HCT116 (cell line): ENCODE measurements around the gene CGNL1. TPM values are rescaled to one million over a fixed set of nuclear protein-coding genes. Genes with fewer than 3 reads are reported as not detected.

Source experiments
- ATAC-seq: fragments of 200-7000 bp; cut with Tn5 transposase; 2 replicates; pipeline ENCODE4 v1.9.1; 2020; ENCODE audit warnings: mild to moderate bottlenecking, moderate library complexity
- BruUV-seq: library from RNA; stranded (reverse); fragments of 400-500 nt; replicated peaks from 2 replicates; lab custom pipeline; 2021; lab: Mats Ljungman, UMichigan
- CTCF ChIA-PET: fragments of 300-600 bp; sonication (Branson Sonifier 250); formaldehyde crosslinking; loops from one replicate; lab custom pipeline; 2021; ENCODE audit warnings: antibody characterized with exemption; lab: Charles Lee
- POLR2A ChIA-PET: fragments of 300-600, 350-600 bp; sonication (Branson Sonifier 250); formaldehyde crosslinking; loops from one replicate; lab custom pipeline; 2021; ENCODE audit warnings: antibody characterized with exemption; lab: Charles Lee
- RAD21 ChIA-PET, 2 experiments: fragments of 300-600 bp; sonication (Branson Sonifier 250); formaldehyde crosslinking; loops; one replicate each; lab custom pipeline; 2023; ENCODE audit warnings: low total read pairs in 2 of 2; ENCODE audit not compliant: uncharacterized antibody in 2 of 2, unreplicated experiment in 2 of 2, low non-redundant PET in 1 of 2; lab: Charles Lee
- DNase-seq: peaks from one replicate; pipeline ENCODE4 v3.0.0-alpha.2; 2010; ENCODE audit warnings: low read depth, low spot score
- H2AFZ ChIP-seq: fragments of 200-600 bp; shearing (Covaris generic), sonication (generic); 2 replicates; pipeline ENCODE4 v1.6.1; 2017; ENCODE audit warnings: low read depth, mixed run types, mixed read lengths, antibody characterized with exemption, low read length; ENCODE audit not compliant: poor library complexity, severe bottlenecking
- H3K27ac ChIP-seq: 2 replicates; pipeline ENCODE4 v1.5.1; 2012; ENCODE audit warnings: low read depth, low read length
- H3K27me3 ChIP-seq: fragments of 200-600 bp; sonication (generic); 2 replicates; pipeline ENCODE4 v1.6.1; 2016; ENCODE audit warnings: mixed run types, low read length, mixed read lengths; ENCODE audit not compliant: insufficient read depth
- H3K36me3 ChIP-seq, 2 experiments: fragments of 200-500 bp in 1 of 2; fragments of 200-600 bp in 1 of 2; sonication (Bioruptor generic) in 1 of 2; sonication (generic) in 1 of 2; 2 replicates each; pipeline versions ENCODE4 v1.5.1 to v1.6.1; 2014 to 2016; ENCODE audit warnings: low read length in 2 of 2, inconsistent platforms in 1 of 2, mixed read lengths in 1 of 2, mixed run types in 1 of 2; ENCODE audit not compliant: insufficient read depth in 2 of 2, control insufficient read depth in 1 of 2
- H3K4me1 ChIP-seq, 2 experiments: fragments of 200-600 bp in 1 of 2; sonication (generic) in 1 of 2; 2 replicates each; pipeline versions ENCODE4 v1.5.1 to v1.6.1; 2012 to 2017; ENCODE audit warnings: low read length in 2 of 2, inconsistent platforms in 1 of 2, mild to moderate bottlenecking in 1 of 2, mixed read lengths in 1 of 2, mixed run types in 1 of 2, moderate library complexity in 1 of 2; ENCODE audit not compliant: insufficient read depth in 2 of 2, control insufficient read depth in 1 of 2
- H3K4me2 ChIP-seq: fragments of 200-600 bp; sonication (generic); 2 replicates; pipeline ENCODE4 v1.6.1; 2017; ENCODE audit warnings: mixed run types, low read length, mixed read lengths
- H3K4me3 ChIP-seq, 2 experiments: fragments of 200-600 bp in 1 of 2; sonication (generic) in 1 of 2; replicated peaks in 1 of 2; 2 replicates each; pipeline ENCODE4 v1.5.1; 2011 to 2016; ENCODE audit warnings: low read length in 2 of 2, control low read depth in 1 of 2, low read depth in 1 of 2, mild to moderate bottlenecking in 1 of 2, mixed read lengths in 1 of 2, mixed run types in 1 of 2
- H3K79me2 ChIP-seq: fragments of 200-600 bp; sonication (generic); 2 replicates; pipeline ENCODE4 v1.6.1; 2017; ENCODE audit warnings: mild to moderate bottlenecking, mixed run types, low read length, moderate library complexity, mixed read lengths; ENCODE audit not compliant: insufficient read depth
- H3K9ac ChIP-seq: fragments of 200-600 bp; sonication (generic); 2 replicates; pipeline ENCODE4 v1.6.1; 2016; ENCODE audit warnings: low read length, mixed read lengths
- H3K9me2 ChIP-seq: fragments of 200-600 bp; sonication (generic), shearing (Covaris generic); 2 replicates; pipeline ENCODE4 v1.6.1; 2017; ENCODE audit warnings: mixed run types, mild to moderate bottlenecking, moderate library complexity; ENCODE audit not compliant: insufficient read depth
- H3K9me3 ChIP-seq, 2 experiments: fragments of 200-500 bp in 1 of 2; fragments of 200-600 bp in 1 of 2; sonication (Bioruptor generic) in 1 of 2; sonication (generic) in 1 of 2; 2 replicates each; pipeline ENCODE4 v1.6.1; 2014 to 2017; ENCODE audit warnings: low read length in 2 of 2, mixed read lengths in 2 of 2, inconsistent platforms in 1 of 2, low read depth in 1 of 2, mild to moderate bottlenecking in 1 of 2, mixed run types in 1 of 2, moderate library complexity in 1 of 2; ENCODE audit not compliant: control insufficient read depth in 1 of 2, insufficient read depth in 1 of 2
- H4K20me1 ChIP-seq: fragments of 200-600 bp; sonication (generic), shearing (Covaris generic); 2 replicates; pipeline ENCODE4 v1.6.1; 2017; ENCODE audit warnings: mixed run types, mild to moderate bottlenecking, moderate library complexity; ENCODE audit not compliant: insufficient read depth
- EGR1 ChIP-seq: IDR thresholded peaks from 2 replicates; pipeline ENCODE4 v1.6.1; 2012; ENCODE audit warnings: low read depth
- ELF1 ChIP-seq: IDR thresholded peaks from 2 replicates; pipeline ENCODE4 v1.6.1; 2012; ENCODE audit warnings: low read depth, borderline replicate concordance
- EZH2phosphoT487 ChIP-seq: fragments of 200-600 bp; IDR thresholded peaks from 2 replicates; pipeline ENCODE4 v1.6.1; 2018; ENCODE audit warnings: antibody characterized with exemption, borderline replicate concordance
- FOSL1 ChIP-seq: IDR thresholded peaks from 2 replicates; pipeline ENCODE4 v1.6.1; 2012; ENCODE audit warnings: low read depth
- JUND ChIP-seq: IDR thresholded peaks from 2 replicates; pipeline ENCODE4 v1.6.1; 2012
- POLR2AphosphoS5 ChIP-seq: IDR thresholded peaks from 2 replicates; pipeline ENCODE4 v1.6.1; 2011; ENCODE audit warnings: mild to moderate bottlenecking, low read depth, low read length, moderate library complexity
- TCF7L2 ChIP-seq: IDR thresholded peaks from 2 replicates; pipeline ENCODE4 v1.7.0; 2011; ENCODE audit warnings: borderline replicate concordance, inconsistent platforms; ENCODE audit not compliant: insufficient read depth, insufficient read length; ENCODE audit errors: extremely low read depth
- ZBTB33 ChIP-seq: IDR thresholded peaks from 2 replicates; pipeline ENCODE4 v1.6.1; 2011; ENCODE audit warnings: mild to moderate bottlenecking, low read length, moderate library complexity; ENCODE audit not compliant: insufficient replicate concordance; ENCODE audit errors: extremely low read depth
- ZFX ChIP-seq: fragments of 450-650 bp; IDR thresholded peaks from 2 replicates; pipeline ENCODE4 v1.6.1; 2017
- ZNF274 ChIP-seq: fragments of 200-500 bp; sonication (Bioruptor generic); IDR thresholded peaks from 2 replicates; pipeline ENCODE4 v1.6.1; 2014; ENCODE audit warnings: mild to moderate bottlenecking, low read depth, low read length, inconsistent platforms
- intact Hi-C: fragments of 100-400 bp; cut with micrococcal nuclease; formaldehyde crosslinking; loops from 2 replicates; pipeline ENCODE4 v1.10.0; 2022
- total RNA-seq: library from RNA; stranded (reverse); gene quantifications from one replicate; pipeline ENCODE4 v1.2.1, GENCODE V29; 2021; ENCODE audit not compliant: unreplicated experiment
- TF ChIP-seq, protein P1 (sequence below): IDR thresholded peaks from 2 replicates; pipeline ENCODE4 v1.6.1; 2012; ENCODE audit warnings: low read depth

CGNL1 gene
- total RNA-seq, 1 experiment from 2014 or later, result 2.2 TPM

DNA sequence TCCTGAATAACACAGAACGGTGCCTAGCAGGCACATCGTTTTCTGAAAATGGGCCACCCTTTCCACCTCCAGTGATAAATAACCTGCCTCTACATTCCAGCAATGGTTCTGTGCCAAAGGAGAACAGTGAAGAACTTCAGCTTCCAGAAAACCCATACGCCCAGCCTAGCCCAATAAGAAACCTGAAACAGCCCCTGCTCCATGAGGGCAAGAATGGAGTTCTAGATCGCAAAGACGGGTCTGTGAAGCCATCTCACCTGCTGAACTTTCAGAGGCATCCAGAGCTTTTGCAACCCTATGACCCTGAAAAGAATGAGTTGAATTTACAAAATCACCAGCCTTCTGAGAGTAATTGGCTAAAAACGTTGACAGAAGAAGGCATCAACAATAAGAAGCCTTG, 61.9 kb downstream of the CGNL1 start:
- ATAC-seq (no peak), DNase-seq (no peak)
- Histone ChIP-seq H3K27me3 (no peaks in the 10 kb centered on the region), H4K20me1 (no peaks in the 10 kb centered on the region), H3K36me3 (no peaks in the 10 kb centered on the region), H3K9ac (no peak overlapping the region), H3K9me3 (no peaks in the 10 kb centered on the region), H3K9me2 (no peaks in the 10 kb centered on the region), H3K79me2 (no peaks in the 10 kb centered on the region), H3K27ac (no peak overlapping the region), H3K4me3 (no peak overlapping the region), H3K4me2 (no peak overlapping the region), H3K4me1 (no peaks in the 10 kb centered on the region), H2AFZ (no peak overlapping the region)
- RAD21 ChIA-PET, result no interaction called here
- CTCF ChIA-PET, result interaction anchor here (0.7 kb wide), 1 partner anchor 46 kb away, joined by 4 read pairs; no protein-coding TSS in a partner anchor
- intact Hi-C loops, result no loop called here
- TF ChIP-seq ELF1, result no peak
- TF ChIP-seq TCF7L2, result no peak
- no peak for TF ChIP-seq ZNF274
- POLR2A ChIA-PET, result no interaction called here
- no TSS peak for BruUV-seq

DNA sequence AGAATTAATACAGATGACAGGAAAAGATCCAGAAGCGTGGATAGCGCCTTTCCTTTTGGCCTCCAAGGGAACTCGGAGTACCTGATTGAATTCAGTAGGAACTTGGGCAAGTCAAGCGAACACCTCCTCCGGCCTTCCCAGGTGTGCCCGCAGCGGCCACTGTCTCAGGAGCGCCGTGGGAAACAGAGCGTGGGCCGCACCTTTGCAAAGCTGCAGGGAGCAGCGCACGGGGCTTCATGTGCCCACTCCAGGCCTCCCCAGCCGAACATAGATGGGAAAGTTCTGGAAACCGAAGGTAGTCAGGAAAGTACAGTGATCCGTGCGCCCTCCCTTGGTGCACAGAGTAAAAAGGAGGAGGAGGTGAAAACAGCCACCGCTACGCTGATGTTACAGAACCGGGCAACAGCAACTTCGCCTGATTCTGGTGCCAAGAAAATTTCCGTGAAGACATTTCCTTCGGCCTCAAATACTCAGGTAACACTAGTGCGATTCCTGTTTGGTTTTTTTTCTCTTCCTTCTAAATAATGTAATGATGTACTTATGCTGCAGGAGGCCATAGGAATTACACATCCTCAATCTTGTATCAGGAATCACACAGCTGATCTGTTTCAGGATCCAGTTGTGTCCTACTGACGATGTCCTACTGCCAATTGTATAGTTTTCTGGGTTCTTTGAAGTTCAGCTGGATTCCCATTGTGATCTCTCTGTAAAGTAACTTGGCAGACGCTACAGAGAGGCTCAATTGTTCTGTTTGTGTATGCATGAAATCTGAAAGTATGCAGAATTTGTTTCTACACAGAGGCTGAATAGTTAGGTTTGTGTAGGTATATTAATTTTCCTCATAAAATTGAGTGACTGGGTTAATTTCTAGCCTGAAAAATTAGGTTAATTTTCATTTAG, 63.1 kb downstream of the CGNL1 start:
- H3K36me3 ChIP-seq, result no peaks in the 10 kb centered on the region
- DNase-seq (no peak), ATAC-seq (no peak)
- no peak overlapping the region for H3K27ac ChIP-seq
- no peaks in the 10 kb centered on the region for H3K9me2 ChIP-seq
- intact Hi-C loops, result no loop called here
- RAD21 ChIA-PET, result no interaction called here
- no peaks in the 10 kb centered on the region for H3K4me1 ChIP-seq
- H3K27me3 ChIP-seq, result no peaks in the 10 kb centered on the region
- H3K4me2 ChIP-seq, result no peak overlapping the region
- CTCF ChIA-PET, result no interaction called here
- POLR2A ChIA-PET, result no interaction called here
- H2AFZ ChIP-seq, result no peak overlapping the region
- H3K4me3 ChIP-seq, result no peak overlapping the region
- no peaks in the 10 kb centered on the region for H3K9me3 ChIP-seq
- H4K20me1 ChIP-seq, result no peaks in the 10 kb centered on the region
- no TSS peak for BruUV-seq
- no peak overlapping the region for H3K9ac ChIP-seq
- no peaks in the 10 kb centered on the region for H3K79me2 ChIP-seq
- TF ChIP-seq ZFX, result no peak
- no peak for TF ChIP-seq POLR2AphosphoS5
- TF ChIP-seq JUND, result no peak
- TF ChIP-seq ZBTB33, result no peak
- TF ChIP-seq ZNF274, result no peak
- TF ChIP-seq, protein P1, sequence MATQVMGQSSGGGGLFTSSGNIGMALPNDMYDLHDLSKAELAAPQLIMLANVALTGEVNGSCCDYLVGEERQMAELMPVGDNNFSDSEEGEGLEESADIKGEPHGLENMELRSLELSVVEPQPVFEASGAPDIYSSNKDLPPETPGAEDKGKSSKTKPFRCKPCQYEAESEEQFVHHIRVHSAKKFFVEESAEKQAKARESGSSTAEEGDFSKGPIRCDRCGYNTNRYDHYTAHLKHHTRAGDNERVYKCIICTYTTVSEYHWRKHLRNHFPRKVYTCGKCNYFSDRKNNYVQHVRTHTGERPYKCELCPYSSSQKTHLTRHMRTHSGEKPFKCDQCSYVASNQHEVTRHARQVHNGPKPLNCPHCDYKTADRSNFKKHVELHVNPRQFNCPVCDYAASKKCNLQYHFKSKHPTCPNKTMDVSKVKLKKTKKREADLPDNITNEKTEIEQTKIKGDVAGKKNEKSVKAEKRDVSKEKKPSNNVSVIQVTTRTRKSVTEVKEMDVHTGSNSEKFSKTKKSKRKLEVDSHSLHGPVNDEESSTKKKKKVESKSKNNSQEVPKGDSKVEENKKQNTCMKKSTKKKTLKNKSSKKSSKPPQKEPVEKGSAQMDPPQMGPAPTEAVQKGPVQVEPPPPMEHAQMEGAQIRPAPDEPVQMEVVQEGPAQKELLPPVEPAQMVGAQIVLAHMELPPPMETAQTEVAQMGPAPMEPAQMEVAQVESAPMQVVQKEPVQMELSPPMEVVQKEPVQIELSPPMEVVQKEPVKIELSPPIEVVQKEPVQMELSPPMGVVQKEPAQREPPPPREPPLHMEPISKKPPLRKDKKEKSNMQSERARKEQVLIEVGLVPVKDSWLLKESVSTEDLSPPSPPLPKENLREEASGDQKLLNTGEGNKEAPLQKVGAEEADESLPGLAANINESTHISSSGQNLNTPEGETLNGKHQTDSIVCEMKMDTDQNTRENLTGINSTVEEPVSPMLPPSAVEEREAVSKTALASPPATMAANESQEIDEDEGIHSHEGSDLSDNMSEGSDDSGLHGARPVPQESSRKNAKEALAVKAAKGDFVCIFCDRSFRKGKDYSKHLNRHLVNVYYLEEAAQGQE, result no peak
- no peak for TF ChIP-seq EZH2phosphoT487
- no peak for TF ChIP-seq FOSL1
- no peak for TF ChIP-seq EGR1
